ENCODE measurements around the gene KARS1.

DNA sequence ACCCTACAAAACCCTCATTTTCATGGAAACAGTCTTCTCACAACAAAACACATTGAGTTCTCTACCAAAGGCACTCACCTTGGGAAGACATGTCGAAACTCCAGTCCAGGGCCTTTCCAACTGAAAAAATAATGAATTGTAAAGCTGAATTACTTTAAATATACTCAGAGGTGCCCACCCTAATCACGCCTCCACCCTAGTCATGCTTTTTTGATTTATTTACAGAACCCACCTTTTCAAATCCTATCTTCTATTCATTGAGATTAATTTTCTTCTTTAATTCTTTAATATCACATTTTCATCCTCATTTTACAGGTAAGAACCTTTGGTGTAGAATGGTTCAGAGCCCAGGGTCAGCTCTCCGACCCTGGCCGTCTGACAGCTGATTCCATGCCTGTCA is 29.4 kb upstream of the KARS1 start, which contains the start of gene CPHXL2:
- TF ChIP-seq POLR2A (IDR thresholded peaks at IDR 0.05) (no peak), CTCF (IDR thresholded peaks at IDR 0.05) (no peak), EP300 (IDR thresholded peaks at IDR 0.05) (no peak)

Data from ovary (tissue), 3 donors.